H1 (cell line): ENCODE results near the gene NEGR1. TPM values are rescaled to one million over a fixed set of nuclear protein-coding genes. Genes with fewer than 3 reads are reported as not detected.

ENCODE experiments used
- CTCF ChIA-PET: fragments of 300-600 bp; sonication (Branson Sonifier 250); formaldehyde crosslinking; loops from one replicate; lab custom pipeline; 2021; ENCODE audit not compliant: partially characterized antibody; lab: Charles Lee
- POLR2A ChIA-PET: fragments of 300-600 bp; sonication (Branson Sonifier 250); formaldehyde crosslinking; loops from one replicate; lab custom pipeline; 2021; ENCODE audit warnings: inconsistent platforms; ENCODE audit not compliant: partially characterized antibody; lab: Charles Lee
- DNase-seq, 2 experiments: peaks; one replicate each; pipeline versions ENCODE4 v3.0.0 to v3.0.0-alpha.2; 2010 to 2022; ENCODE audit warnings: low spot score in 2 of 2, low read depth in 1 of 2, mixed read lengths in 1 of 2
- FAIRE-seq: peaks from 2 replicates; lab custom pipeline; 2011; peaks lifted over from hg19 to GRCh38; lab: Jason Lieb, UNC
- H2AFZ ChIP-seq: 2 replicates; pipeline ENCODE4 v1.8.1; 2012; ENCODE audit warnings: low read length, inconsistent platforms
- H2AK5ac ChIP-seq: 2 replicates; pipeline ENCODE4 v1.6.1; 2013; ENCODE audit warnings: low read depth, low read length
- H2BK120ac ChIP-seq: replicated peaks from 2 replicates; pipeline ENCODE3; 2013; ENCODE audit warnings: low read depth, low read length, inconsistent platforms
- H2BK12ac ChIP-seq: 2 replicates; pipeline ENCODE4 v1.6.1; 2013; ENCODE audit warnings: low read depth, low read length
- H2BK15ac ChIP-seq: 2 replicates; pipeline ENCODE4 v1.6.1; 2013; ENCODE audit warnings: low read length
- H2BK20ac ChIP-seq: 2 replicates; pipeline ENCODE4 v1.6.1; 2013; ENCODE audit warnings: low read length
- H2BK5ac ChIP-seq: 2 replicates; pipeline ENCODE4 v1.6.1; 2013; ENCODE audit warnings: low read depth, low read length
- H3K14ac ChIP-seq: 2 replicates; pipeline ENCODE4 v1.6.1; 2013; ENCODE audit warnings: inconsistent platforms; ENCODE audit not compliant: insufficient read length
- H3K18ac ChIP-seq: 2 replicates; pipeline ENCODE4 v1.6.1; 2013; ENCODE audit warnings: low read length; ENCODE audit errors: extremely low read depth
- H3K23ac ChIP-seq: 2 replicates; pipeline ENCODE4 v1.6.1; 2013; ENCODE audit warnings: inconsistent platforms; ENCODE audit not compliant: insufficient read length
- H3K23me2 ChIP-seq: 2 replicates; pipeline ENCODE4 v1.6.1; 2013; ENCODE audit warnings: low read depth, low read length
- H3K27ac ChIP-seq: 2 replicates; pipeline ENCODE4 v1.6.1; 2011; ENCODE audit warnings: low read depth, low read length, inconsistent platforms
- H3K27me3 ChIP-seq, 4 experiments: replicated peaks in 1 of 4; 1 replicate in 1 of 4; 2 replicates in 3 of 4; pipeline versions ENCODE4 v1.6.1 to v1.8.1; 2011 to 2013; ENCODE audit warnings: low read length in 3 of 4, mild to moderate bottlenecking in 3 of 4, inconsistent platforms in 2 of 4, mixed read lengths in 2 of 4, moderate library complexity in 1 of 4; ENCODE audit not compliant: control insufficient read depth in 3 of 4, insufficient read depth in 3 of 4; ENCODE audit errors: extremely low read depth in 1 of 4
- H3K36me3 ChIP-seq, 4 experiments: 2 replicates each; pipeline versions ENCODE4 v1.6.1 to v1.8.1; 2011 to 2013; ENCODE audit warnings: mild to moderate bottlenecking in 4 of 4, low read length in 3 of 4, moderate library complexity in 2 of 4, control low read depth in 1 of 4, inconsistent platforms in 1 of 4; ENCODE audit not compliant: insufficient read depth in 4 of 4, control insufficient read depth in 2 of 4
- H3K4ac ChIP-seq: replicated peaks from 2 replicates; pipeline ENCODE3; 2013; ENCODE audit warnings: low read length, low read depth, mixed read lengths, inconsistent platforms; ENCODE audit not compliant: insufficient read length
- H3K4me1 ChIP-seq, 4 experiments: replicated peaks in 1 of 4; 1 replicate in 1 of 4; 2 replicates in 3 of 4; pipeline versions ENCODE4 v1.6.1 to v1.8.1; 2011 to 2013; ENCODE audit warnings: low read length in 3 of 4, inconsistent platforms in 2 of 4, mixed read lengths in 1 of 4; ENCODE audit not compliant: insufficient read depth in 4 of 4, control insufficient read depth in 3 of 4
- H3K4me2 ChIP-seq, 2 experiments: 2 replicates each; pipeline versions ENCODE4 v1.6.1 to v1.8.1; 2011 to 2013; ENCODE audit warnings: low read depth in 2 of 2, low read length in 2 of 2, control low read depth in 1 of 2, inconsistent platforms in 1 of 2, mild to moderate bottlenecking in 1 of 2; ENCODE audit not compliant: insufficient read depth in 1 of 2
- H3K4me3 ChIP-seq, 4 experiments: fragments of 200-600, 300-600 bp in 1 of 4; sonication (generic), shearing (Covaris generic), sonication (Bioruptor Twin) in 1 of 4; 2 replicates each; pipeline versions ENCODE4 v1.5.1 to v1.8.1; 2011 to 2016; ENCODE audit warnings: low read length in 4 of 4, low read depth in 3 of 4, control low read depth in 2 of 4, inconsistent platforms in 2 of 4, mild to moderate bottlenecking in 2 of 4, mixed read lengths in 1 of 4, moderate library complexity in 1 of 4; ENCODE audit not compliant: insufficient read depth in 2 of 4; ENCODE audit errors: extremely low read depth in 1 of 4
- H3K56ac ChIP-seq: replicated peaks from 2 replicates; pipeline ENCODE3; 2013; ENCODE audit warnings: low read depth, mild to moderate bottlenecking, mixed read lengths, low read length, inconsistent platforms; ENCODE audit not compliant: insufficient read length
- H3K79me1 ChIP-seq: 2 replicates; pipeline ENCODE4 v1.6.1; 2013; ENCODE audit warnings: low read depth, low read length, control low read depth
- H3K79me2 ChIP-seq, 2 experiments: 2 replicates each; pipeline versions ENCODE4 v1.6.1 to v1.8.1; 2012 to 2013; ENCODE audit warnings: low read length in 2 of 2, mild to moderate bottlenecking in 2 of 2, inconsistent platforms in 1 of 2; ENCODE audit not compliant: insufficient read depth in 2 of 2, control insufficient read depth in 1 of 2
- H3K9ac ChIP-seq, 4 experiments: replicated peaks in 1 of 4; 1 replicate in 1 of 4; 2 replicates in 3 of 4; pipeline versions ENCODE4 v1.6.1 to v1.8.1; 2011 to 2013; ENCODE audit warnings: low read depth in 3 of 4, low read length in 3 of 4, control low read depth in 2 of 4, mild to moderate bottlenecking in 2 of 4, moderate library complexity in 2 of 4, inconsistent platforms in 1 of 4; ENCODE audit errors: extremely low read depth in 1 of 4
- H3K9me3 ChIP-seq, 2 experiments: 2 replicates each; pipeline versions ENCODE4 v1.6.1 to v1.8.1; 2012 to 2013; ENCODE audit warnings: mild to moderate bottlenecking in 2 of 2, moderate library complexity in 2 of 2, control low read depth in 1 of 2, inconsistent platforms in 1 of 2, low read depth in 1 of 2, low read length in 1 of 2, mixed read lengths in 1 of 2; ENCODE audit not compliant: insufficient read depth in 2 of 2
- H4K20me1 ChIP-seq, 2 experiments: replicated peaks in 1 of 2; 2 replicates each; pipeline versions ENCODE3 to v1.8.1; 2011 to 2013; ENCODE audit warnings: inconsistent platforms in 2 of 2, low read length in 2 of 2, mild to moderate bottlenecking in 1 of 2; ENCODE audit not compliant: insufficient read depth in 2 of 2, control insufficient read depth in 1 of 2
- H4K5ac ChIP-seq: 2 replicates; pipeline ENCODE4 v1.6.1; 2013; ENCODE audit warnings: low read length, low read depth, mixed read lengths, inconsistent platforms; ENCODE audit not compliant: insufficient read length
- H4K8ac ChIP-seq: 2 replicates; pipeline ENCODE4 v1.8.0; 2013; ENCODE audit warnings: mild to moderate bottlenecking, moderate library complexity, low read length, inconsistent platforms; ENCODE audit not compliant: insufficient read depth; ENCODE audit errors: extremely low read depth
- H4K91ac ChIP-seq: replicated peaks from 2 replicates; pipeline ENCODE3; 2013; ENCODE audit warnings: low read length, mixed read lengths, inconsistent platforms; ENCODE audit not compliant: insufficient read length
- CTCF ChIP-seq, 3 experiments: IDR thresholded peaks; 1 replicate in 2 of 3; 2 replicates in 1 of 3; pipeline versions ENCODE4 v1.5.1 to v1.6.1; 2011; ENCODE audit warnings: low read length in 3 of 3, mild to moderate bottlenecking in 3 of 3, inconsistent platforms in 2 of 3, low read depth in 1 of 3, moderate library complexity in 1 of 3; ENCODE audit not compliant: insufficient read depth in 1 of 3; ENCODE audit errors: control extremely low read depth in 1 of 3
- E2F6 ChIP-seq: IDR thresholded peaks from 2 replicates; pipeline ENCODE4 v1.6.1; 2012; ENCODE audit warnings: inconsistent platforms
- MAX ChIP-seq: IDR thresholded peaks from 2 replicates; pipeline ENCODE4 v1.6.1; 2012; ENCODE audit warnings: inconsistent platforms
- NRF1 ChIP-seq: IDR thresholded peaks from 2 replicates; pipeline ENCODE4 v1.6.1; 2011; ENCODE audit warnings: mild to moderate bottlenecking, low read depth, low read length, improper control_type of control experiment
- RAD21 ChIP-seq, 2 experiments: IDR thresholded peaks in 1 of 2; conservative IDR thresholded peaks in 1 of 2; 2 replicates each; pipeline ENCODE4 v1.6.1; 2011; ENCODE audit warnings: low read depth in 2 of 2, low read length in 2 of 2, improper control_type of control experiment in 1 of 2, inconsistent platforms in 1 of 2, mild to moderate bottlenecking in 1 of 2, moderate library complexity in 1 of 2
- SIRT6 ChIP-seq: IDR thresholded peaks from one replicate; pipeline ENCODE4 v1.7.1; 2012; ENCODE audit warnings: low read length, inconsistent platforms
- TBP ChIP-seq: IDR thresholded peaks from 2 replicates; pipeline ENCODE4 v1.6.1; 2011; ENCODE audit warnings: low read depth, low read length, improper control_type of control experiment
- WGBS, 2 experiments: shearing (Covaris generic) in 1 of 2; methylation state at CpG; one replicate each; pipeline versions ENCODE4 v1.1.6 to v1.1.7; 2013 to 2015; ENCODE audit warnings: low lambda C conversion rate in 2 of 2, mixed read lengths in 2 of 2, inconsistent platforms in 1 of 2, low coverage in 1 of 2, missing lambda C conversion rate in 1 of 2; ENCODE audit not compliant: insufficient replicate concordance in 2 of 2, insufficient coverage in 1 of 2, insufficient read length in 1 of 2; ENCODE audit errors: extremely low coverage in 1 of 2, missing lambda C conversion rate in 1 of 2; 5-methylcytosine and 5-hydroxymethylcytosine counted together
- polyA plus RNA-seq, 7 experiments: library from polyadenylated mRNA; depleted of rRNA in 3 of 7; stranded (reverse) in 5 of 7; unstranded in 2 of 7; fragments of >200 nt in 5 of 7; fragments of 200-250 nt in 2 of 7; gene quantifications; 1 replicate in 5 of 7; 2 replicates in 1 of 7; 4 replicates in 1 of 7; pipeline versions ENCODE4 v1.2.1 to v1.2.3, GENCODE V29; 2011 to 2013; ENCODE audit warnings: missing spikeins in 2 of 7, mixed read lengths in 2 of 7
- total RNA-seq: library from RNA; stranded (reverse); fragmentation: NEBNext Ultra II Directional; extraction: Animal tissue kit (Norgen Biotek cat#: 25700); gene quantifications from 2 replicates; pipeline ENCODE4 v1.2.1, GENCODE V29; 2021

NEGR1 gene
- total and polyA plus RNA-seq, 2 of the 8 experiments (the other 6 are each of a cell fraction or from before 2014, with no cell fraction given): 0.71 to 1.3 TPM

- H2BK5ac ChIP-seq: no peak overlapping the region
- FAIRE-seq (no peak), DNase-seq (no peak)
- no peak overlapping the region for H2AK5ac ChIP-seq
- no peaks in the 10 kb centered on the region for H4K20me1 ChIP-seq
- H3K27me3 ChIP-seq: no peaks in the 10 kb centered on the region
- TF ChIP-seq NRF1 (no peak), RAD21 (IDR thresholded peaks at IDR 0.05 in 1 of 2, conservative IDR thresholded peaks at IDR 0.05 in 1 of 2; ENCODE audit: low read depth in 2 of 2, low read length in 2 of 2) (no peak), TBP (no peak), E2F6 (no peak), MAX (no peak), CTCF (IDR thresholded peaks at IDR 0.05; ENCODE audit: control extremely low read depth in 1 of 3, insufficient read depth in 1 of 3, low read depth in 1 of 3, low read length in 3 of 3) (no peak), SIRT6 (no peak)
- H3K23me2 ChIP-seq: no peaks in the 10 kb centered on the region
- no peak overlapping the region for H4K8ac ChIP-seq
- ChIA-PET POLR2A (no interaction called here), CTCF (interaction anchor here (1.0 to 1.5 kb wide), 2 partner anchors 11 to 13 kb away, joined by 3 to 4 read pairs; no protein-coding TSS in a partner anchor)
- peaks cover 0 to 5% (median 1%) of the 10 kb centered on the region in 4 experiments; a peak in 3 of 7 replicates for H3K4me1 ChIP-seq
- H3K14ac ChIP-seq: no peak overlapping the region
- no peak overlapping the region for H2BK20ac ChIP-seq
- no peak overlapping the region for H2BK12ac ChIP-seq
- no peak overlapping the region for H4K5ac ChIP-seq
- H3K56ac ChIP-seq: no peak overlapping the region
- H2BK120ac ChIP-seq: no peak overlapping the region
- no peak overlapping the region for H3K27ac ChIP-seq
- H3K18ac ChIP-seq: no peak overlapping the region
- no peaks in the 10 kb centered on the region for H3K79me1 ChIP-seq
- no peak overlapping the region for H2AFZ ChIP-seq
- H4K91ac ChIP-seq: no peak overlapping the region
- H3K9ac ChIP-seq: no peak overlapping the region
- H3K4me2 ChIP-seq: no peak overlapping the region
- H3K4ac ChIP-seq: no peak overlapping the region
- H3K4me3 ChIP-seq: no peak overlapping the region
- no peak overlapping the region for H3K23ac ChIP-seq
- 100% methylated on average over 3 of the region's 3 CpGs; no CpG with 5 or more reads in 1 of the 2 experiments for WGBS, 2 experiments
- no peaks in the 10 kb centered on the region for H3K79me2 ChIP-seq
- no peaks in the 10 kb centered on the region for H3K36me3 ChIP-seq
- no peak overlapping the region for H2BK15ac ChIP-seq
- H3K9me3 ChIP-seq: no peaks in the 10 kb centered on the region
Measured at GRCh38 chr1:71417421-71417820, 864.9 kb downstream of the NEGR1 start.
